GM21526 (cell line): ENCODE results near the gene HS3ST3B1.
A peak's percentile ranks its signal among the peaks of the same experiment; 100 is the strongest.

Experiments
- ATAC-seq: cut with Tn5 transposase; IDR thresholded peaks from one replicate; pipeline ENCODE4 v1.9.1; 2021; ENCODE audit warnings: moderate library complexity; ENCODE audit not compliant: unreplicated experiment, low FRiP score

HS3ST3B1 gene

DNA sequence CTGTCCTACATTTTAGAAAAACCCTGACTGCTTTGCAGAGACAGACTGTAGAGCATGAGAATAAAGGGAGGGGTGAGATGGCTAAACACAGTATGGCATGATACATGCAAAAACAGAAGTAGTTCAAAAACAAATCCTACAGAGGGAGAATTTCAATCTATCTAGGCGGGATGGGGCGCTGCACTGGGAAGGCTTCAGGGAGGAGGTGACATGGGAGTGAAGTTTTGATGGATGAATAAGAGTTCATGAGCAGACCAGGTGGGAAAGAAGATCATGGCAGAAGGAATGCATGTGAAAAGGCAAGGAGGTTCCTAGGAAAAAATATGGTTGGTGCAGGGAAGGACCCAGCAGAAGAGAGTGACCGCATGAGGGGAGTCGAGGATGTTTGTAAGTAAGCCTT, 19.2 kb downstream of the HS3ST3B1 start:
- ATAC-seq = no peak

DNA sequence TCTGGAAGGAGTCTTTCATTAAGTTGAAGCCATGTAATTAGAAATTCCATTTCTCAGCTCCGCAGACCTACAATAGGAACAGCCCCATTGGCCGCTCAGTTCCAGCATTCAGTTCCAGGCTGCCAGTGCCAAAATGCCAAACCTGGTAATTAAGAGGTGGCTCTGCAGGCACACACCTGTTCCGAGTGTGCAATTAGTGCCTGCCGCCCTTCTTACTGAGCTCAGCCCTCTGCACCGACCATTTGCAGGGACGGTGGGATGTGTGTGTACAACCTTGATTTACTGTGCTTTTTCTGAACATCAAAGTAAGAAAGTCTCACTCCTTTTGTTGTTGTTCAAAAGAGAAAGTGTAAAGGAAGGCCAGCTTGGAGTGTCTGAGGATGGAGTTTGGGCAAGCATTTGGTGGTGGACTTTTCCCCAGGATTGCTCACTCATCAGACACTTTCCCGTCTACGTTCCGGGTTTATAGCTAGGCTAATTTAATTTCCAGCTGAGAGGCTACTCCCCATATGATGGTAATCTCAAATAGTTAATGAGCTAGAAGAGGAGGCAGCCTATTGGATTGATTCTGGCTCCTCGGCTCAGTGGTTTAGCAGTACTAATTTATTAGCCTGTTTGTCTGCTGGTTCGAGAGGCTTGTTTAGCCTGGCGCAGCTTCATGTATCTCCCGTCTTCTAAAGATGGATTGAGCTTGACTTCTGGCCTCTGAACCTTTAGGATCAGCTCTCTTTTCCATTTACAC, 20.0 kb downstream of the HS3ST3B1 start:
- no peak for ATAC-seq

DNA sequence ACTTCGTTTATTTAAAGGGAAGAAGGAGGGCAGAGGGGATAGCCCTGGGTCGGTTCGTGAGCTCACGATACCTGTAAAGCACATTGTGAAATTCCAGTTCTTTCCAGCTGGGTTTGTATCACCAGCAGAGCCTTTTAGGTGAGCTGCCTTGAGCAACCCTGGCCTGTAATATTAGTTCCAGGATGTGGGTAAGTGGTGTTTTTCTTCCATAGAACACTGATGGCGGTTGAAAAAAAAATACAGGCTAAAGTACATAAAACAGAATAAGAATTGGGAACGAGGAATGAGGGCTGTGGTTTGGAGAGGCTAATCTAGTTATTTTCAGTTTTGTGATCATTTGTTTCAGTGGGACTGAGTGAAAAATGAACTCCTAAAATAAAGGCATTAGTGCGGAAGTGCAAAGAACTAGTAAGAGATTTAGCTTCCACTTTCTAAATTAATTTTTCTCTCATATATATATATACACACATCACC, 20.6 kb downstream of the HS3ST3B1 start:
- no peak for ATAC-seq

DNA sequence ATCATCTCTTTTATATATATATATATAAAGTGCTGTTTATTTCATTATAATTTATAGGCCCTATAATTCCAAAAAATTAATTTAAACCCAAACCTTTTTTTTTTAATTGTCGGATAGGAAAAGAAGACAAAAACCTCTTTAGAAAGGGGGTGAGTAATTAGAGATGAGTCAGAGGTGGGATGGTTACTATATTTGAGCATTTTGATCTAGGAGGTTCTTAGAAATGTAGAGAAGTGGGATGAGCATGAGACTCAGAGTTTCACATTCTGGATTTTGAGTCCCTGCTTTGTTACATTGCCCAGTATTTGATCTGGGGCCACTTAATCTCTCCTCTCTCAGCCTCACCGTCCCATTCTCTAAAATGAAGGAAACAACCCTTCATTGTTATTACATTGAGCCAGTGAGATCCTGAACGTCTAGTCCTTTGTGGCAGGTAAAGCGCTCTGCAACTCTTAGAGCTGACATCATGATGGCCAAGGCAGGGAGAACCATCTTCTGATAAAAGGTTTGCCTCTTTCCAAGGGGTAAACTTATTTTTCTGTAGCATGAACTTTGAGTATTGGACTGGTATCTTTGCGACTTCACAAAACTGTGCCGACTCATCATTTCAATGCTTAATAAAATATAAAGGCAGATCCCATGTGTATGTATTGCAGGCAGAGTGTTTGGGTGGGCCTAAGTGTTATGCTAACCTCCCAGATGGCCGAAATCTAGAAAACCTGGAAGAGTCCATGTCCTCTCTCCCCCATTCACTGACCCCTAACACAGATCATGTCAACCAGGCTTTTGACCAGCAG, 21.3 kb downstream of the HS3ST3B1 start:
- ATAC-seq = no peak

DNA sequence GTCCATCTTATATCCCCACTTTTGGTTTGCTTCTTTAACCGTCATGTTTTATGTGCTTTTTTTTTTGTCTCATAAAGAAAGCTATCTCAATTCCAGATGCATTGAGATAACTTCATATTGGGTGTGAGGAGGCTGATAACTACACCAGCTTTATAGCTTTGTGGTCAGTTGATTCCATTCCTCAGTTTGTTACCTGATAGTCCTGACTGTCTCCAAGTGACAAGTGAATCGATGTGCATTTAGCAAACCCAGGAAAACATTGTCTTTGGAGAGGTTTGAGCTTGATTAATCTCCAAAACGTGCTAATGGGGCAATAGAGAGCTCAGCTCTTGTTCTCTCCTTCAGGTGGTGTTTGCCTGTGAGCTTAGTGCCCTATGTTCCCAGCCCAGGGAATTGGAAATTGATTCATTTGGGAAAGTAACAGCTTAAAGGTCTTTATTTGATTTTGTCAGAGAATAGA, 22.7 kb downstream of the HS3ST3B1 start:
- no peak for ATAC-seq

DNA sequence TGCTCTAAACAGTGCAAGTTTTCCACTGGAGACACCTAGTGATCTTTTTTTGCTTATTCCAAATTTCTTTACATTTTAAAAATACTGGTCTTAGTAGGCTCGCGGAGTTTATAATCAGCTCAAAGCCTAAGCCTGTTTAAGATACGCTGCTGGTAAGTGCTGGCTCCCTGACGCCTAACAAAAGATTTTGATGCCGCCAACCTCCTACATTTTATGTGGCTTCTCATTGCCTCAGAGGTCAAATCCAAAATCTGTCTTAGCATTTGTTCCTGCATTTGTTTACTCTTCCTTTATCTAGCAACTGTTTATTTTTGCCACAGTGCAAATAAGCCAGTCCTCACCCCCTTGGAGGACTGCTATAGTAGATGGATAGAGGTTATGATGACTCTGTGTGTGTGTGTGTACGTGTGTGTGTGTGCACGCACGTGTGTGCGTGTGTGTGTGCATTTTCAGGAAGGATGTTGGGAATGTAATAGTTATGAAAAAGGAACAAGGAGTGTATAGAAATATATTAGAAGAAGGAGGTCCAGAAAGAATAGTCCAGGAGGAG, 24.8 kb downstream of the HS3ST3B1 start:
- no peak for ATAC-seq

DNA sequence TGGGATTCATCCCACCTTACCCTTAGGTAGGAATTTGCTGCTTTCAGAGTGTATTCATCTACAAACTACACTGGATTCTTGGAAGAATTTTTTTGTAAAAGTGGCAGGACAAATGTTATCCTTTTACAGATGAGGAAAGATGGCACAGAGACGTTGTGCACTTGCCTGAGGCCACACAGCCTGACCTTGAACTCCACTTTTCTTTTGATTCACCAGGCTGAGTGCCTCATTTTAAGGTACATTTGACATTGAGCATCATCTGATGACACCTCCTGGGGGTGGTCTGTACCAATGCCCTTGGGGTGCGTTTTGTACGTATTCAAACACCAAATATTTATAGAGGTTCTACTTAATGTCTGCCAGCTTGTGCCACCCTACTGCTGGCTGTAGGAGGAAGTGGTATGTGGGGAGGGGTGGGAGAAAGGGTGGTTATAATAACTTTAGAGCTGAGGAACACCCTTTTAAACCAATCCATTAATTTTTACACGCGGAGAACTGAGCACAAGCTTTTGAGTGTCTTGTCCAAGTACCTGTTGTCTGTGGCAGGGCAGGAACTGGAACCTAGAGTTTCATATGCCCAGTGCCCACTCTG, 29.1 kb downstream of the HS3ST3B1 start:
- no peak for ATAC-seq

DNA sequence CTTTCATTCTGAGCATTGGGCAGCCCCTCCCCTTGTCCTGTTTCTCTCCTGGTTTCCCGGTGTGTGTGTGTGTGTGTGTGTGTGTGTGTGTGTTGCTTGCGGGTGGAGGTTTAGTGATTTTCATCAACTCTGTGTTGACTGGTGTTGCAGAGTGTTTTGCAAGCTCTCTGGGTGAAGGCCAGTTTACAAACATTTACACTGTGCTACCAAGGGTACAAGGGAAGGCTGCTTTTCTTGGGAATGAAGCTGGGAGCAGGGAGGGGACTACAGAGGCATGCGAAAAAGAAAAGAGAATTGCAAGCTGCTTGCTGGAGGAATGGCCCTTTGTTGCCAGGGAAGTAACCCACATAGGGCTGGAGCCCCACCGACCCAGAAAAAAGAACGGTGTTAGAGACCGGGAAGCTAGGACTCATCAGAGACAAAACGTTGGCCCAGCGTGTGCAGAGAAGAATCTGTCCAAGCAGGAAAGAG, 29.6 kb downstream of the HS3ST3B1 start:
- no peak for ATAC-seq

DNA sequence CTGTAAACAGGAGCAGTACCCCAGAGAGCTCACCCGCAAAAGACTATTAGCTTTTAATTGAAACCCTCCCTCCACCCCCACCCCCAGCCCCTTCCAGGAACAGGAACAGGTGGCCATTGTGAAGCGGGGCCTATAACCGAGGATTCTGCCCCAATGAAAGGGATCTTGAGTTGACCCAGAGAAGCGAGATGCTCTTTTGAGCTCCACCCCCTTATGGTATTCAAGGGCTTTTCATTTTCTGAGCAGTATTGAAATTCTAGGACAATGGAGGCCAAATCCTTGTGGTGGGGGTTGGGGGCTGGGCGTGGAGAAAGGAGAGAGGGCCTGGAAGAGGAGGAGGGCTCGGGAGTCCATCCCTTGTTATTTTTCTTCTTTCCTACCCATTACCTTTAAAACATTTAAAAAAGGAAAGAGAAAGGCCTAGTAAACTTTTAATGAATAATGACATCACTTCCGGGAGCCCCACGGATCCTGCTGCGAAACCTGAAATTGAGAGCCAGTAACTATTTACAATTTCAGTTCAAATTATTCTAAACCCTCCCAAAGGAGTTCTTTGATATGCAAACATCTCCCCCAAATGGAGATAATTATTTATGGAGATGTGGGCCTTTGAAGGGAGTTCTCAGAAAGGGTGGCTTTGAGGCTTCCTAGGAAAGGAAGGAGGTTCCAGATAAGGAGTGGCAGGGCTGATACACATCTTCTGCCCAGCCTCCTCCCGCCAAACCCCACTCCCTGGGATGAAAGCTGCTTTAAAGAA, 30.5 kb downstream of the HS3ST3B1 start:
- ATAC-seq = no peak

DNA sequence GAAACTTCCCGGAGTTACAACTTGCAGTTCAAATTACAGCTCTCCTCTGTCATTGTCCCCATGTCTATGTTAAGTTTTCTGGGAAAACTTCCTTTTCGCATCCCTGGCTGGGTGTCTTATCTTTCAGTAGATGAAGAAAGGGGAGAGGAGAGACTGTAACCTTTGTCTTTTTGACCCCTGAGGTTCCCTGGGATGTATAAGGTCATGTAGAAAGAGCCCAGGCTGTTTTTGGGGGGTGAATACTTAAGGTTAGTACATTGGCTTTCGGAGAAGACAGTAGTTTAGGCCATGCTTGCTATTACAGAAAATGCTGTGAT, 31.1 kb downstream of the HS3ST3B1 start:
- ATAC-seq = no peak

DNA sequence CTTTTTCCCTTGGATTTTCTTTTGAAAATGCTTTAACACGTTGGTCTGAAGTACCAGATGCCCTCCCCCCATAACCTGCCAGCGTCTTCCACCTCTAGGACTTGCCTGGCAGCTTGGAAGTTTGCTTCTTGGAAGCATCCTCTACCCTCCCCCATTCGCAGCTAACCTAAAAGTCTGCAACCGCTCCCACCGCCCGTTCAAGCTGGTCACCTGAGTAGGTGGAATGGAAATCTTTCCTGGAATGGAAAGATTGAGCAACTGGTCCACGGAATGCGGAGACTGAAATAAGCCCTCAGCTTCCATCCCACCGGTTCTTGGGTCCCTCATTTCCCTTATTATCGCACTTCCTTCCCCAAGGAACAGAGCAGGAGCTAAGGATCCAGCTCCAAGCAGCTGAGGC, 31.4 kb downstream of the HS3ST3B1 start:
- no peak for ATAC-seq

DNA sequence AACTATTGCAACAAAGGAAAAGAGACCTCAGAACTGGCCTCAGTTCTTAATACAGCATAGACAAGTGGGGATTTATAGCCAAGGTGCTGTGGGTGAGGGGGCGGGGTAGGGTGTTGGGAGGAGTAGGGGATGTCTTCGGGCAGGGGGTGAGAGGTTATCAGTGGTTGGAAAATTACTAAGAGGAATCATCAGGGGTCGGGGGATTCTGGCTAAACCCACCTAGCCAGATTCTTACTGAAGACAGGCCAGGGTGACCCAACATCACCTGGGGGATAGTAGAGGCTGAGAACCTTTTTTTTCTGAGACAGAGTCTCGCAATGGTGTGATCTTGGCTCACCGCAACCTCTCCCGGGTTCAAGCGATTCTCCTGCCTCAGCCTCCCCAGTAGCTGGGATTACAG, 32.6 kb downstream of the HS3ST3B1 start:
- ATAC-seq = no peak

DNA sequence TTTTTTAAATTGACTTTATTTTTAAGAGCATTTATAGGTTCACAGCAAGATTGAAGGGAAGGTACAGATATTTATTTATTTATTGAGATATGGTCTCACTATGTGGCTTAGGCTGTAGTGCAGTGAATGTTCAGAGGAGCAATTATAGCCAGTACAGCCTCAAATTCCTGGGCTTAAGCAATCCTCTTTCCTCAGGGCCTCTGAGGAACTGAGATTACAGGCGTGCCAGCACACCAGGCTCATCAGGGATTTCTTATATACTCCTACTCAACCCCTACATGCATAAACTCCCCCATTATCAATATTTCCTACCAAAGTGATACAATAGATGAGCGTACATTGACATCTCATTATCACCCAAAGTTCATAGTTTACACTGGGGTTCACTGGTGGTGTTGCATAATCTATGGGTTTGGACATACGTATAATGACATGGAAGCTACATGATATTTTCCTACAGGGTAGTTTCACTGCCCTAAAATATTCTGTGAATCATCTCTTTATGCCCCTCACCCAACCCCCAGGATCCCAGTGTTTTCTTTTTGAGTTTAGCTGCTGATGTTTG, 33.5 kb downstream of the HS3ST3B1 start:
- no peak for ATAC-seq

DNA sequence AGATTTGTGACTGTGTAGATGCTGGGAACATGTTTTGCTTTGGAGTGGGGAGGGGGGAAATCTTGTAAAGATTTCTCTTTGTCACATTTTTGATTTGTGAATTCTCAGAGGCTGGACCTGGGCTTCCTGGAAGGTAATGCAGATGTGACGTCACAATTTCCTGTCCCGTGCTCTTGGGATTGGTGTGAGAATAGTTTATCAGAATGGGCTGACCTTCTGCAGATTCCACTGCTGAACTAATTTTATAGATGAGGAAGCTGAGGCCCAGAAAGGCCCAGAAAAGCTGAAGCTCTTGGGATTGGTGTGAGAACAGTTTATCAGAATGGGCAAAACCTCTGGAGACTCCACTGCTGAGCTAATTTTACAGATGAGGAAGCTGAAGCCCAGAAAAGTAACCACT, 34.0 kb downstream of the HS3ST3B1 start:
- ATAC-seq = no peak

DNA sequence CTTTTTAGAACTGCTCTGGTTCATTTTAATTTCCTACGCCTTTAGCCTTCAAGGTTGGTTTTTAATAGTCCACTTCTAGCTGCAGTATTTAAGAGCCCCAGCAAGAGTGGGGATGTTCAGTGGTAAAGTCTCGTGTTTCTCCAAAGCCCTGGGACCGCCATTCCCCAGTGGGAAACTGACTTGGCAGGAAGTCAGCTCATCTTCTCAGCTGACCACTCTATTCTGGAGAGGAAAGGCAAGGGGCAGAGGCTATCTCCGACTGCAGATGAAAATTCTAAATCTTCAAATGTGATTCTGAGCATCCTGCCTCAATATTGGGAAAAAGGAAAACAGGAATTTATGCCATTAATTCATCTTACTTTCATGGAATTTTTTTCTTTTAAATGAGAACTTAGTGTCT, 35.5 kb downstream of the HS3ST3B1 start:
- ATAC-seq = no peak

DNA sequence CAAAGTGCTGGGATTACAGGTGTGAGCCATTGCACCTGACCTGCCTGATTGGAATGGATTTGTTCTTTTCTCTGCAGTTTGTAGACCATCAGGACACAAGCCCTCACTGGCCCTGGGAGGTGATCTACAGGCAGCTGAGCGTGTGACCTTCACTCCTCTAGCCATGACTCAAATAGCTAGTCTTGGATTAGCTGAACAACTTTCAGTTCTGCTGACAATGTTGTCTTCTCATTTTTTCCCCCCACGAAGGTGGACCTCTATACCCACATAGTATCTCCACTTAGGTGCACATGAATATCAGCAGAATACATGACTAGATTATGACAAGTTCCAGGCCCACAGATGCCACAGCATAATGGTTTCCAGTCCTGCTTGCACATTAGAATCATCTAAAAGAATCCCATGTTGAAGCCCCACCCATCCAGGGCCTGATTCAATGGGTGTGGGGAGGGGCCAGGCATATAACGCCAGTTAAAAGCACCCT, 36.8 kb downstream of the HS3ST3B1 start:
- ATAC-seq = peak; percentile 86

DNA sequence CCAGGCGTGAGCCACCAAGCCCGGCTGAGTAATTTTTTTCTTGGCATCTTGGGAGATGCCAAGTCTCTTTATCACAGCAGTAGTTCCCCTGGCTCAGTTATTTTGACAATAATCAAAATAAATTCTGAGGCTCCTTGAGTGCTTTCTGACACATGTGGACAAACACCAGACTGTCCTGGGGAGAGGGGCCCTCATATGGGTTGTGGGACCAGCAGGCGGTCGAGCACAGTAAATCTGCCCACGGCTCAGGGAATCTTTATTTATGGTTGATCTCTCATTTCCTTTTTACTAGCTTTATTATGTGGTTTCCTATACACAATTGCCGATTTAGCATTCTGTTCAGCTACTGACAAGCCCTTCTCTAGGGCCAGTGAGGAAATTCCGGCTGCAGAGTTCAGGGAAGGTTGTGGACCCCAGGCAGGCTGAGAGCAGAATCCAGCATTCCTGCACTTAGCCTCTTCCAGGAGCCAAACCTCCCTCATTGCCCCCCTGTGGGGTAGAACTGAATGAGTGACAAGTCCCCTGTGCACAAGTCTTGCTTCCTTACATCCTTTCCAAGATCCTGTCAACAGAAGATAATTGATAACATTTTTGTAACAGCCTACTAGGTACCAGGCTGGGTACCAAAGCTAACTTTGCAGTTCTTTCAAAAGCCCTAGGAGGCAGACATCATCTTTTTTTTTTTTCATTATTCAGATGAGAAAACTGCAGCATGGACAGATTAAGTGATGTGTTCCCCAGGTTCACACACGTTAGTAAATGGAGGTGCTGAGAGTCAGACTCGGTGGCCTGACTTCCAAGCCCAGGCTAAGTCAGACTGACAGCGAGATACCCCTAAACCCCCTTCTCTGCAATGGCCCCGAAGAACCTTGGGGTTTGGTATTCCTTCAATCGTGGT, 40.2 kb downstream of the HS3ST3B1 start:
- ATAC-seq = no peak

DNA sequence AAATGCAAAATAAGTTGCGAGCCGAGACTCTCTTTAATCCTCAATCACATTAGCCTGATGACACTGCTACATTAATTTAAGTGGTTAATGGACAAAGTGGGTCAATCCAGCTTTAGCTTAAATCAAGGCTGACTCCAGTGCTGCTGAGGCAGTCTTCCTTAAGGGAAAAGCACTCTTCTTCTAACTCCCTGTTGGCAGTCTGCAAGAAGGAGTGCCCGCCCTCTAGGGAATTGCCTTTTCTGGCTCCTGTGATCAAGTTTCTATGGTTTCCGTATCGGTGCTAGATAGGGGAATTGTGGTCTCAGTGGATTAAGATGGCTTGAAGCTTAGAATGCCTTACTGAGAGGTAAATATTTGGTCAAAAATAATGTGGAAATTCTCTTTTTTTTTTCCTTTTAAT, 41.0 kb downstream of the HS3ST3B1 start:
- no peak for ATAC-seq

DNA sequence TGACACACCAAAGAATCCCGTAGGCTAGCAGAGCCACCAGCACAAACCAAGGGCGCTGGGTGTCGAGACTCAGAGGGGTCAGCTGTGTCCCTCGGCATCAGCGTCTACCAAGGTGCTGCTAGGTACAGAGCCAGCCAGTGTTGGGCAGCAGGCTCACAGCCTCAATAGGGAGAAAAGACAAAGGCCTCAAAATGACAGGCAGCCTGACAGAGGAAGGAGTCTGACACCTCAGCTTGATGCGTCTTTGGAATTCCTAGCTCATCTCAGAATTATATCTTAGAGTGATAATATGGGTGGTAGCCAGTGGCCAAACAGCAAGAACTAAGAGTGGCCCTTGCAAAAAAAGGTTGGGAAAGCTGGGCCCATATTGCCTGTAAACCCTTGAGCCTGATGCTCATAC, 45.9 kb downstream of the HS3ST3B1 start:
- no peak for ATAC-seq
